PC-3 (cell line): Measurements from ENCODE around the gene GRB10. TPM values are rescaled to one million over a fixed set of nuclear protein-coding genes. Genes with fewer than 3 reads are reported as not detected.

ENCODE experiments used
- ATAC-seq: fragments of 200-7000 bp; cut with Tn5 transposase; 2 replicates; pipeline ENCODE4 v1.9.1; 2020; ENCODE audit warnings: mild to moderate bottlenecking, moderate library complexity
- BruUV-seq: library from RNA; stranded (reverse); fragments of 400-500 nt; replicated peaks from 2 replicates; lab custom pipeline; 2021; lab: Mats Ljungman, UMichigan
- CTCF ChIA-PET: fragments of 300-600 bp; sonication (Branson Sonifier 250); formaldehyde crosslinking; loops from one replicate; lab custom pipeline; 2022; ENCODE audit warnings: antibody characterized with exemption; lab: Charles Lee
- POLR2A ChIA-PET: fragments of 300-600 bp; sonication (Branson Sonifier 250); formaldehyde crosslinking; loops from one replicate; lab custom pipeline; 2022; ENCODE audit warnings: antibody characterized with exemption; ENCODE audit not compliant: unreplicated experiment; lab: Charles Lee
- DNase-seq: peaks from one replicate; pipeline ENCODE4 v3.0.0-alpha.2; 2015
- H2AFZ ChIP-seq: fragments of 300-600 bp; sonication (generic); 2 replicates; pipeline ENCODE4 v1.6.0; 2016; ENCODE audit warnings: antibody characterized with exemption, low read length
- H3F3A ChIP-seq: fragments of 300-600 bp; sonication (generic); one replicate; pipeline ENCODE4 v1.6.0; 2017; ENCODE audit warnings: antibody characterized with exemption, low read length, control low read depth, mild to moderate bottlenecking; ENCODE audit not compliant: unreplicated experiment
- H3K27ac ChIP-seq: fragments of 300-600 bp; sonication (generic); 2 replicates; pipeline ENCODE4 v1.5.1; 2016; ENCODE audit warnings: mild to moderate bottlenecking, low read length
- H3K27me3 ChIP-seq: fragments of 300-600 bp; sonication (generic); 2 replicates; pipeline ENCODE4 v1.6.1; 2016; ENCODE audit warnings: low read length, mixed read lengths
- H3K36me3 ChIP-seq: fragments of 300-600 bp; sonication (generic); 2 replicates; pipeline ENCODE4 v1.6.1; 2016; ENCODE audit warnings: low read depth, mixed run types, low read length, mixed read lengths
- H3K4me1 ChIP-seq: fragments of 300-600 bp; sonication (generic); 2 replicates; pipeline ENCODE4 v1.5.1; 2016; ENCODE audit warnings: low read length; ENCODE audit not compliant: insufficient read depth
- H3K4me2 ChIP-seq: fragments of 300-600 bp; sonication (generic); 2 replicates; pipeline ENCODE4 v1.6.0; 2016; ENCODE audit warnings: low read length
- H3K4me3 ChIP-seq: fragments of 300-600 bp; sonication (generic); 2 replicates; pipeline ENCODE4 v1.5.1; 2016; ENCODE audit warnings: mild to moderate bottlenecking, low read length, mixed read lengths
- H3K79me2 ChIP-seq: fragments of 300-600 bp; sonication (generic); 2 replicates; pipeline ENCODE4 v1.6.1; 2017; ENCODE audit warnings: low read length, mixed read lengths
- H3K9ac ChIP-seq: fragments of 300-600 bp; sonication (generic); 2 replicates; pipeline ENCODE4 v1.6.0; 2016; ENCODE audit warnings: mild to moderate bottlenecking, low read length
- H3K9me2 ChIP-seq: fragments of 300-600 bp; sonication (generic); replicated peaks from 2 replicates; pipeline ENCODE4 v1.6.1; 2016; ENCODE audit warnings: mixed run types, low read length, mixed read lengths
- H3K9me3 ChIP-seq: fragments of 300-600 bp; sonication (generic); 2 replicates; pipeline ENCODE4 v1.6.1; 2016; ENCODE audit warnings: low read length, mixed read lengths
- H4K20me1 ChIP-seq: fragments of 300-600 bp; sonication (generic); 2 replicates; pipeline ENCODE4 v1.6.1; 2016; ENCODE audit warnings: low read length, mixed read lengths
- EZH2 ChIP-seq: fragments of 300-600 bp; sonication (generic); IDR thresholded peaks from one replicate; pipeline ENCODE4 v1.6.1; 2017; ENCODE audit warnings: antibody characterized with exemption, mild to moderate bottlenecking, low read length; ENCODE audit not compliant: unreplicated experiment
- EZH2phosphoT487 ChIP-seq: fragments of 300-600 bp; sonication (generic); IDR thresholded peaks from 2 replicates; pipeline ENCODE4 v1.6.1; 2018; ENCODE audit warnings: mild to moderate bottlenecking, antibody characterized with exemption, low read length, borderline replicate concordance
- intact Hi-C: fragments of 100-400 bp; cut with micrococcal nuclease; formaldehyde crosslinking; loops from 2 replicates; pipeline ENCODE4 v1.9.0; 2023
- total RNA-seq: library from RNA; depleted of rRNA; stranded (reverse); fragments of >200 nt; gene quantifications from 2 replicates; pipeline ENCODE4 v1.2.3, GENCODE V29; 2014
- TF ChIP-seq, protein P1 (sequence below): fragments of 300-600 bp; sonication (generic); conservative IDR thresholded peaks from 2 replicates; pipeline ENCODE4 v1.5.1; 2017; ENCODE audit warnings: antibody characterized with exemption, low read depth, mild to moderate bottlenecking, low read length

The GRB10 gene
- total RNA-seq, 1 experiment from 2014 or later, result 61.3 TPM

DNA sequence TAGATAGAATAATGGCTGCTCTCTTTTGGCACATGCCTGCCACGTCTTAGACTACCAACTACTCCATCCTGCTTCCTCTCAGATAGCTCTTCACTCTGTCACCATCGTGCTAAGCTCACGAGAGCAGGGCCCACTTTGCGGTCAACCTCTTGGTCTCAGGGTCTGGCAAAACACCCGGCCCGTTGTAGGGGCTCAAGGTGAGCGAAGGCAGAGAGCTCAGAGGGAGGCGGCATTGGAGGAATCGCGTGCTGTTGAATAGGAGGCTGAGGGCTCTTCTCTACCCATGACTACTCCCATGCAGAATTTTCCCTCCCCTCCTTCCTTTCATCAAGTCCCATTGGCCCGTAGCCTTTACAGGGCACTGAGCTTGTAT is 116.6 kb downstream of the GRB10 start:
- Histone ChIP-seq H4K20me1 (peaks cover 5% of the 10 kb centered on the region; the same call in 1 of the 2 replicates), H3K27me3 (no peaks in the 10 kb centered on the region), H3K4me1 (peaks cover 23% of the 10 kb centered on the region), H3K9me3 (no peaks in the 10 kb centered on the region), H3K4me3 (no peak overlapping the region), H3K9me2 (no peaks in the 10 kb centered on the region), H3K4me2 (no peak overlapping the region), H3K9ac (no peak overlapping the region), H3K36me3 (peaks cover 25% of the 10 kb centered on the region), H3K27ac (no peak overlapping the region), H3K79me2 (peaks cover 6% of the 10 kb centered on the region; the same call in 1 of the 2 replicates), H3F3A (no peaks in the 10 kb centered on the region), H2AFZ (no peak overlapping the region)
- DNase-seq, result no peak
- no peak for ATAC-seq
- CTCF ChIA-PET, result no interaction called here
- intact Hi-C loops, result no loop called here
- POLR2A ChIA-PET, result no interaction called here
- BruUV-seq, result no TSS peak
- TF ChIP-seq, protein P1, sequence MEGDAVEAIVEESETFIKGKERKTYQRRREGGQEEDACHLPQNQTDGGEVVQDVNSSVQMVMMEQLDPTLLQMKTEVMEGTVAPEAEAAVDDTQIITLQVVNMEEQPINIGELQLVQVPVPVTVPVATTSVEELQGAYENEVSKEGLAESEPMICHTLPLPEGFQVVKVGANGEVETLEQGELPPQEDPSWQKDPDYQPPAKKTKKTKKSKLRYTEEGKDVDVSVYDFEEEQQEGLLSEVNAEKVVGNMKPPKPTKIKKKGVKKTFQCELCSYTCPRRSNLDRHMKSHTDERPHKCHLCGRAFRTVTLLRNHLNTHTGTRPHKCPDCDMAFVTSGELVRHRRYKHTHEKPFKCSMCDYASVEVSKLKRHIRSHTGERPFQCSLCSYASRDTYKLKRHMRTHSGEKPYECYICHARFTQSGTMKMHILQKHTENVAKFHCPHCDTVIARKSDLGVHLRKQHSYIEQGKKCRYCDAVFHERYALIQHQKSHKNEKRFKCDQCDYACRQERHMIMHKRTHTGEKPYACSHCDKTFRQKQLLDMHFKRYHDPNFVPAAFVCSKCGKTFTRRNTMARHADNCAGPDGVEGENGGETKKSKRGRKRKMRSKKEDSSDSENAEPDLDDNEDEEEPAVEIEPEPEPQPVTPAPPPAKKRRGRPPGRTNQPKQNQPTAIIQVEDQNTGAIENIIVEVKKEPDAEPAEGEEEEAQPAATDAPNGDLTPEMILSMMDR, result no peak
- TF ChIP-seq EZH2phosphoT487 (no peak), EZH2 (no peak)

DNA sequence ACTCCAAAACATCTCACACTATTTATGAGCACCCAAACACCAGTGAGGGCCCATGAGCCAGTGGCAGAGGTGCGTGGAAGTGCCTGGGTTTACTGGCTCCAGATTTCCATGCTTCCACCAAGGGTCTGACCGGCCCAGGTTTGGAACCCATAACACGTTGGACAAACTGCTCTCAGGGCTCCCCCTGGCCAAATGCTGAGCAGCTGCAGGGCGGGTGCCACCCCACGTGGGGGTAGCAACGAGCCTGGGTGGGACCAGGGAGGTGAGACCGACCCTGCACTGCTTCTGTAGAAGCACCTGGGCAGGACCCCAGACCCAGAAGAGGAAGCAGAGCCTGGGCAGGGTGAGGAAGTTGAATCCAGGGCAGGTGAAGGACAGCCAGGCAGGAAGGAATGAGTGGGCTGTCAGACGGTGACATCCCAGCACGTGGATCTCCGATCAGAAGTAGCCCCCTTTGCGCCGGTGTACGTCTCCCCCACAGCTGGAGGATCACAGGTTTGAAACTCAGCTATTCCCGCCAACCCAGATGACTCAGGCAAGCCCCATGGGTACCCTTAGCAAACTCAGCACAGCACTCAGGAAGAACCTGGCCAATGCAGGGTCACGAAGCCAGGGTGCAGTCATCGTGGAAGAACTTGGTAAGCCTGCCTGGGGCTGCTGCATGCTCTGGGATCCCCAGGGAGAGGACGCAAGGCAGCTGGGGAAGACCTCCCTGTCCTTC is 117.1 kb downstream of the GRB10 start:
- POLR2A ChIA-PET, result no interaction called here
- intact Hi-C loops, result no loop called here
- H3K9me3 ChIP-seq, result no peaks in the 10 kb centered on the region
- peak overlapping the region; percentile 71 for H3K4me2 ChIP-seq
- no peak for DNase-seq
- no peaks in the 10 kb centered on the region for H3K9me2 ChIP-seq
- no peak for ATAC-seq
- peaks cover 6% of the 10 kb centered on the region; the same call in 1 of the 2 replicates for H3K79me2 ChIP-seq
- H3K36me3 ChIP-seq, result peaks cover 21% of the 10 kb centered on the region
- peaks cover 5% of the 10 kb centered on the region; the same call in 1 of the 2 replicates for H4K20me1 ChIP-seq
- H3K27ac ChIP-seq, result peak overlapping the region; percentile 83
- no peak overlapping the region for H2AFZ ChIP-seq
- no TSS peak for BruUV-seq
- no peaks in the 10 kb centered on the region for H3K27me3 ChIP-seq
- TF ChIP-seq EZH2phosphoT487, result no peak
- TF ChIP-seq, protein P1, result 0 out of 2 replicates have a peak, but pooled peaks have one; percentile 14
- no peak for TF ChIP-seq EZH2
- peaks cover 23% of the 10 kb centered on the region for H3K4me1 ChIP-seq
- no peak overlapping the region for H3K4me3 ChIP-seq
- H3K9ac ChIP-seq, result peak overlapping the region; percentile 45
- no peaks in the 10 kb centered on the region for H3F3A ChIP-seq
- CTCF ChIA-PET, result interaction anchor here (0.5 kb wide), 1 partner anchor 48 kb away, joined by 4 read pairs; no protein-coding TSS in a partner anchor
